PC-9 (cell line): Measurements from ENCODE around the gene FAH. TPM values are rescaled to one million over a fixed set of nuclear protein-coding genes. Genes with fewer than 3 reads are reported as not detected.

Experiments used
- BruUV-seq: library from RNA; stranded (reverse); fragments of 400-500 nt; replicated peaks from 2 replicates; lab custom pipeline; 2021; lab: Mats Ljungman, UMichigan
- CTCF ChIA-PET: fragments of 300-600 bp; sonication (Branson Sonifier 250); formaldehyde crosslinking; loops from one replicate; lab custom pipeline; 2022; ENCODE audit warnings: antibody characterized with exemption; lab: Charles Lee
- POLR2A ChIA-PET: fragments of 300-600 bp; sonication (Branson Sonifier 250); formaldehyde crosslinking; loops from one replicate; lab custom pipeline; 2022; ENCODE audit warnings: antibody characterized with exemption; ENCODE audit not compliant: unreplicated experiment; lab: Charles Lee
- DNase-seq, 2 experiments: peaks; one replicate each; pipeline versions ENCODE4 v3.0.0 to v3.0.0-alpha.2; 2015 to 2022; ENCODE audit warnings: mixed read lengths in 1 of 2
- H2AFZ ChIP-seq: fragments of 200-600 bp; sonication (generic); 2 replicates; pipeline ENCODE4 v1.8.1; 2017; ENCODE audit warnings: antibody characterized with exemption
- H3F3A ChIP-seq: fragments of 200-600 bp; sonication (generic); 2 replicates; pipeline ENCODE4 v1.8.1; 2017; ENCODE audit warnings: antibody characterized with exemption, mild to moderate bottlenecking, low read depth; ENCODE audit not compliant: insufficient read depth
- H3K27ac ChIP-seq: fragments of 200-600 bp; sonication (generic); 2 replicates; pipeline ENCODE4 v1.6.1; 2016; ENCODE audit warnings: mixed run types
- H3K27me3 ChIP-seq: fragments of 200-600 bp; sonication (generic); 2 replicates; pipeline ENCODE4 v1.6.1; 2016; ENCODE audit warnings: low read depth, mixed run types; ENCODE audit not compliant: insufficient read depth
- H3K36me3 ChIP-seq: fragments of 200-600 bp; sonication (generic); 2 replicates; pipeline ENCODE4 v1.6.1; 2016; ENCODE audit warnings: low read depth, mixed run types
- H3K4me1 ChIP-seq: fragments of 200-600 bp; sonication (generic); replicated peaks from 2 replicates; pipeline ENCODE4 v1.6.1; 2016; ENCODE audit warnings: mixed run types; ENCODE audit not compliant: insufficient read depth
- H3K4me2 ChIP-seq: fragments of 200-600 bp; sonication (generic); 2 replicates; pipeline ENCODE4 v1.6.1; 2017; ENCODE audit warnings: mixed run types
- H3K4me3 ChIP-seq: fragments of 200-600 bp; sonication (generic); 2 replicates; pipeline ENCODE4 v1.6.1; 2016; ENCODE audit warnings: mixed run types
- H3K79me2 ChIP-seq: fragments of 200-600 bp; sonication (generic); 2 replicates; pipeline ENCODE4 v1.6.1; 2017; ENCODE audit warnings: low read depth, mixed run types
- H3K9me2 ChIP-seq: fragments of 200-600 bp; sonication (generic); 2 replicates; pipeline ENCODE4 v1.8.1; 2017; ENCODE audit warnings: mild to moderate bottlenecking; ENCODE audit not compliant: insufficient read depth
- H3K9me3 ChIP-seq: fragments of 200-600 bp; sonication (generic); 2 replicates; pipeline ENCODE4 v1.8.1; 2016; ENCODE audit warnings: low read depth; ENCODE audit not compliant: insufficient read depth
- H4K20me1 ChIP-seq: fragments of 200-600 bp; sonication (generic); 2 replicates; pipeline ENCODE4 v1.8.1; 2017; ENCODE audit not compliant: insufficient read depth
- EZH2 ChIP-seq: fragments of 200-600 bp; sonication (generic); IDR thresholded peaks from 2 replicates; pipeline ENCODE4 v1.8.0; 2017; ENCODE audit warnings: antibody characterized with exemption, low read depth
- intact Hi-C: fragments of 100-400 bp; cut with micrococcal nuclease; formaldehyde crosslinking; loops from one replicate; pipeline ENCODE4 v1.10.0; 2022; ENCODE audit not compliant: unreplicated experiment
- total RNA-seq: library from RNA; stranded (reverse); gene quantifications from 2 replicates; pipeline ENCODE4 v1.2.3, GENCODE V29; 2021
- TF ChIP-seq, protein P1 (sequence below): fragments of 200-600 bp; sonication (generic); conservative IDR thresholded peaks from 2 replicates; pipeline ENCODE4 v1.6.1; 2017; ENCODE audit warnings: mixed run types, antibody characterized with exemption, mild to moderate bottlenecking, moderate library complexity

FAH gene
- total RNA-seq, 1 experiment from 2014 or later: 75.5 TPM

DNA sequence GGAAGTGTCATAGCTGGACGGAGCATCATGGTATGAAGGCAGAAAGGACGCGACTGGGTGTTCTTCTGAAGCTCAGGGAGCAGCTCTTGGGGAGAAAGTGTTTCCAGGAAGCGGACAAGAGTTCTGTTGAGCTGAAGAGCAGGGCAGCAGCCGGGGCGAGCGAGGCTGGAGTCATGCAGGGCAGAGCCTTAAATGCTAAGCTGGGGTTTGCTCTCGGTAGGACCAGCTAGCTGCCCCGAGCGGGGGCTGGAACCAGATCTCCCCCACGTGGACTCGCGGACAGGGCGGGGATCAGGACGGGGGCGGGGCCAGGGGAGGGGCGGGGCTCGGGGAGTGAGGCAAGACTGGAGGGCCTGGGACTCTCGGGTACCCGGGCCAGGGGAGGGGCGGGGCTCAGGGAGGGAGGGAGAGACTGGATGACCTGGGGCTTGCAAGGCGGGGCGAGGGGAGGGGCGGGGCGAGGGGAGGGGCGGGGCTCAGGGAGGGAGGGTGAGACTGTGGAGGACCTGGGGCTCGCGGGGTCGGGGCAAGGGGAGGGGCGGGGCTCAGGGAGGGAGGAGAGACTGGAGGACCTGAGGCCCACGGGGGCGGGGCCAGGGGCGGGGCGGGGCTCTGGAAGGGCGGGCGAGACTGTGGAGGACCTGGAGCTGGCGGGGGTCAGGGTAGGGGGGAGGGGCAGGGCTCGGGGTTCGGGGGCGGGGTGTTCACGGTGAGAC lies 461 bp upstream of the FAH start:
- peak overlapping the region; percentile 96 for H2AFZ ChIP-seq
- TF ChIP-seq, protein P1, sequence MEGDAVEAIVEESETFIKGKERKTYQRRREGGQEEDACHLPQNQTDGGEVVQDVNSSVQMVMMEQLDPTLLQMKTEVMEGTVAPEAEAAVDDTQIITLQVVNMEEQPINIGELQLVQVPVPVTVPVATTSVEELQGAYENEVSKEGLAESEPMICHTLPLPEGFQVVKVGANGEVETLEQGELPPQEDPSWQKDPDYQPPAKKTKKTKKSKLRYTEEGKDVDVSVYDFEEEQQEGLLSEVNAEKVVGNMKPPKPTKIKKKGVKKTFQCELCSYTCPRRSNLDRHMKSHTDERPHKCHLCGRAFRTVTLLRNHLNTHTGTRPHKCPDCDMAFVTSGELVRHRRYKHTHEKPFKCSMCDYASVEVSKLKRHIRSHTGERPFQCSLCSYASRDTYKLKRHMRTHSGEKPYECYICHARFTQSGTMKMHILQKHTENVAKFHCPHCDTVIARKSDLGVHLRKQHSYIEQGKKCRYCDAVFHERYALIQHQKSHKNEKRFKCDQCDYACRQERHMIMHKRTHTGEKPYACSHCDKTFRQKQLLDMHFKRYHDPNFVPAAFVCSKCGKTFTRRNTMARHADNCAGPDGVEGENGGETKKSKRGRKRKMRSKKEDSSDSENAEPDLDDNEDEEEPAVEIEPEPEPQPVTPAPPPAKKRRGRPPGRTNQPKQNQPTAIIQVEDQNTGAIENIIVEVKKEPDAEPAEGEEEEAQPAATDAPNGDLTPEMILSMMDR: no peak
- no peak for TF ChIP-seq EZH2
- 0 out of 2 replicates have a peak, but pooled peaks cover 4% of the 10 kb centered on the region for H3K36me3 ChIP-seq
- DNase-seq: peak; percentile 79 to 81
- H3K9me3 ChIP-seq: no peaks in the 10 kb centered on the region
- peaks cover 12% of the 10 kb centered on the region for H3F3A ChIP-seq
- peaks cover 26% of the 10 kb centered on the region for H3K4me1 ChIP-seq
- no peaks in the 10 kb centered on the region for H4K20me1 ChIP-seq
- no peaks in the 10 kb centered on the region for H3K9me2 ChIP-seq
- no peaks in the 10 kb centered on the region for H3K27me3 ChIP-seq
- H3K79me2 ChIP-seq: peaks cover 24% of the 10 kb centered on the region
- H3K4me2 ChIP-seq: peak overlapping the region; percentile 88
- H3K27ac ChIP-seq: peak overlapping the region; percentile 60
- ChIA-PET POLR2A (interaction anchor here (0.6 to 0.7 kb wide), 4 partner anchors 14 to 828 kb away, joined by 4 to 23 read pairs (median 6); no protein-coding TSS in a partner anchor), CTCF (interaction anchor here (0.7 to 0.8 kb wide), 3 partner anchors 61 to 256 kb away, joined by 6 to 30 read pairs (median 11); no protein-coding TSS in a partner anchor)
- H3K4me3 ChIP-seq: peak overlapping the region; percentile 64
- no TSS peak for BruUV-seq
- intact Hi-C loops: loop anchor here (2.0 kb wide), 3 partner anchors 94 to 256 kb away; partner anchors contain the start of genes MTHFS and ZFAND6

GRCh38 chr15:80153900-80154299 lies 1.1 kb downstream of the FAH start:
- H3K4me3 ChIP-seq: peak overlapping the region; percentile 60

DNA sequence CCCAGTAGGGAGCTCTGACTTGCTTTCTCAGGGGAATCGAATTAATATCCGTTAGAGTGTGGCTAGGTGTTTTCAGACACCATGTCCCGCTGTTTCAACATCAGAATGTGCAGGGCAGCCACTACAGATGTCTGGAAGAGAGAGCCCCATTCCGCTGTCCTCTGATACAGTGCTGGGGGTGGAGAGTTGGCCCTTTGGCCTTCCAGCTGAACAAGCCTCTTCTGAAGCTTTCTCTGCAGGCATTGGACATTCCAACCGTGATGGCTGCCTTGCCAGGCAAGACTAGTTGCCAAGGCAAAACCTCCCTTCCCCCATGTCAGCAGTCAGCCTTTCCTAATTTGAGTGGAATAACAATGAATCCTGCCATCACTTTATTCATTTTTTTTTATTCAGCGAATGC lies 1.5 kb downstream of the FAH start:
- Histone ChIP-seq H3K9me3 (no peaks in the 10 kb centered on the region), H3K79me2 (peaks cover 24% of the 10 kb centered on the region), H3K27ac (no peak overlapping the region), H3K27me3 (no peaks in the 10 kb centered on the region), H3K4me1 (peaks cover 28% of the 10 kb centered on the region), H2AFZ (no peak overlapping the region), H3K36me3 (peaks cover 14% of the 10 kb centered on the region), H3K4me2 (peak overlapping the region; percentile 87), H3K9me2 (no peaks in the 10 kb centered on the region), H3F3A (peaks cover 14% of the 10 kb centered on the region), H4K20me1 (no peaks in the 10 kb centered on the region), H3K4me3 (peak overlapping the region; percentile 60; the same call in 1 of the 2 replicates)
- no peak for DNase-seq
- TF ChIP-seq, protein P1: no peak
- no peak for TF ChIP-seq EZH2
- CTCF ChIA-PET: no interaction called here
- POLR2A ChIA-PET: no interaction called here
- BruUV-seq: no TSS peak
- intact Hi-C loops: no loop called here

More at GRCh38 chr15:80153900-80154299, 1.1 kb downstream of the FAH start:
- Histone ChIP-seq H3K4me2 (peak overlapping the region; percentile 87), H3K27me3 (no peaks in the 10 kb centered on the region), H3K4me1 (peaks cover 26% of the 10 kb centered on the region), H3K79me2 (peaks cover 24% of the 10 kb centered on the region), H3K9me2 (no peaks in the 10 kb centered on the region), H3F3A (peaks cover 12% of the 10 kb centered on the region), H3K27ac (peak overlapping the region; percentile 60), H3K9me3 (no peaks in the 10 kb centered on the region), H4K20me1 (no peaks in the 10 kb centered on the region), H2AFZ (peak overlapping the region; percentile 92), H3K36me3 (peaks cover 13% of the 10 kb centered on the region; the same call in 1 of the 2 replicates)
- TF ChIP-seq EZH2: no peak
- DNase-seq: no peak
- intact Hi-C loops: loop anchor here (2.0 kb wide), 3 partner anchors 95 to 257 kb away; partner anchors contain the start of genes MTHFS and ZFAND6
- ChIA-PET CTCF (no interaction called here), POLR2A (interaction anchor here (0.6 kb wide), 1 partner anchor 26 kb away, joined by 3 read pairs; no protein-coding TSS in a partner anchor)
- TSS peak; percentile 55 for BruUV-seq
